Stimulated activated CD8-positive, alpha-beta memory T cell treated with anti-CD3 and anti-CD28 coated beads, Interleukin-15, amount 100 ng/mL, for 4 hours (primary cell): ENCODE measurements around the gene DOCK2.

Source experiments
- DNase-seq, 2 donors: peaks; one replicate each; pipeline ENCODE4 v3.0.0-alpha.2; 2020; ENCODE audit warnings: low read depth in 2 of 2

Gene DOCK2

DNA sequence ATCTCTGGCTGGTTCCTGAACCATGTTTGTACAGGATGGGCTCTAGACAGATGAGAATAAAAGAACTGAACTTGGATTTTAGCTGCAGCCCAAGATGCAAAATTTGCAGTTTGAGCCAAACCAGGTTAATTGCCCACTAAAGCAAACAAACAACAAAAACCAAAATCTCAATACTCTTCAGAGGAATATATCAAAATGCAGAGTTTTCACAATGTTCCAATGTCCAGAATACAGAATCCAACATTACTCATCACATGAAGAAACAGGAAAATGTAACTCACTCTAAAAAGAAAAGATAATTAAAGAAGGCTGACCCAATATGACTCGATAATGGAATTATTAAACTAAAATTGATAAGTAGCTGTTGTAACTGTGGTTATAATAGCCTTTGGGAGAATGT lies 489.0 kb downstream of the DOCK2 start:
- no peak for DNase-seq

DNA sequence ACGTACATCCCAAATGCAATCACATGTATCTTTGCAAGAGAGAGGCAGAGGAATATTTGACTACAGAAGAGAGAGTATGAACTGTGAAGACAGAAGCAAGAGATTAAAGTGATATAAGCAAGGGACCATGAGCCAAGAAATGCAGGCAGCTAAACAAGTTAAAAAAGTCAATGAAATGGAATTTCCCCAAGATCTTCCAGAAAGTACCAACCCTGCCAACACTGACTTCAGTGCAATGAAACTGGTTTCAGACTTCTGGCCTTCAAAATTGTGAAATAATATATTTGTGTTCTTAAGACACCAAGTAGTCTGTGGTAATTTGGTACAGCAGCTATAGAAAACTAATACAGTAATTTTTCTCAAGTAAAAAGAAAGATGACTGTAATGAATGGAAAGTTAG lies 489.6 kb downstream of the DOCK2 start:
- DNase-seq: no peak

DNA sequence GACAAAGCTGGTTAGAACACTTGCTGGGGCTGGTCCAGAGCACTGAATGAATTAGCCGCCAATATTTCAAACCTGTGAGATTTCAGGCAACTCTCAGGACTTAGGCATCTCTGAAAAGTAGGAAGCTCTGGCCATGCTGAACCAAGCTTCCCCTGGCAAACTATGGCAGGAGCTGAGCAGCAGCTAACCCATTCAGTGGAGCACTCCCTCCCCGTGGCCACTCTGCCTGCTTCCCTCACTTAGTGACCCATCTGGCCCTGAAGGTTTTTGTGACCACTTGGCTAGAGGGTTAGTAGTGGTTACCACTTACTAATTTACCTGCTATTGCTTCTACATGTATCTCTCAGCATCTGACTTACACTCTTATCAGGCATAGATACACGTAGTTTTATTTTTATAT lies 494.2 kb downstream of the DOCK2 start:
- no peak for DNase-seq

DNA sequence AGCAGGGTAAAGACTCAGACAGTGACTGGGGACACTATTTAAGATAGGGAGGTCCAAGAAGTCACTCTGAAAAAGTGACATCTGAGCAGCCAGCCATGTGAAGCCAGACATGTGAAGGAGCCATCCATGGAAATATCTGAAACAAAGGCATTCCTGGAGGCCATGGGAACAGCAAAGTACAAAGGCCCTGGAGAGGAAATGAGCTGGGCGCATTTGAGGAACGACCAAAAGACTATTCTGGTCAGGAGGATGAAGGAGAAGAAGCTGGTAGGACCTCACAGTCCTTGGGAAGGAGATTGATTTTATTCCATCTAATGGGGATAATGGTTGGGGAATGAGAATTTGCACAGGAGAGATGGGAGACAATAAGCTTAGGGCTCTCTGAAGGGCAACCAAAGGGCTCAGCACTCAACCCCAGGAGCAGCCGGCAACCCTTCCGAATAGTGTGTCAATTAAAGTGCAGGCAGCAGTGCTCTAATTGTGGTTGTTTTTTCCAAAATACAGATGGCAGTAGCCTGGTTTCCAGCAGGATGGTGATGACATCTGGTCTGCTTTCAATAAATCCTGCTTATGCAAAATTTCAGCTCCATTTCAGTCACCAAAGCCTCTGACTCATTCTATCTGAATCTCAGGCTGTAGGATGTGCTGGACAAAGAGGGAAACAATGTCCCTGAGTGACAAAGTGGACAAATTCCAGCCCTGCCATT lies 495.3 kb downstream of the DOCK2 start:
- no peak for DNase-seq
